ENCODE data around the gene ECHDC3. TPM values are rescaled to one million over a fixed set of nuclear protein-coding genes. Genes with fewer than 3 reads are reported as not detected.

Gene ECHDC3
- total RNA-seq, 4 donors from 2014 or later = 7.9 to 30.6 (median 19.7) TPM

DNA sequence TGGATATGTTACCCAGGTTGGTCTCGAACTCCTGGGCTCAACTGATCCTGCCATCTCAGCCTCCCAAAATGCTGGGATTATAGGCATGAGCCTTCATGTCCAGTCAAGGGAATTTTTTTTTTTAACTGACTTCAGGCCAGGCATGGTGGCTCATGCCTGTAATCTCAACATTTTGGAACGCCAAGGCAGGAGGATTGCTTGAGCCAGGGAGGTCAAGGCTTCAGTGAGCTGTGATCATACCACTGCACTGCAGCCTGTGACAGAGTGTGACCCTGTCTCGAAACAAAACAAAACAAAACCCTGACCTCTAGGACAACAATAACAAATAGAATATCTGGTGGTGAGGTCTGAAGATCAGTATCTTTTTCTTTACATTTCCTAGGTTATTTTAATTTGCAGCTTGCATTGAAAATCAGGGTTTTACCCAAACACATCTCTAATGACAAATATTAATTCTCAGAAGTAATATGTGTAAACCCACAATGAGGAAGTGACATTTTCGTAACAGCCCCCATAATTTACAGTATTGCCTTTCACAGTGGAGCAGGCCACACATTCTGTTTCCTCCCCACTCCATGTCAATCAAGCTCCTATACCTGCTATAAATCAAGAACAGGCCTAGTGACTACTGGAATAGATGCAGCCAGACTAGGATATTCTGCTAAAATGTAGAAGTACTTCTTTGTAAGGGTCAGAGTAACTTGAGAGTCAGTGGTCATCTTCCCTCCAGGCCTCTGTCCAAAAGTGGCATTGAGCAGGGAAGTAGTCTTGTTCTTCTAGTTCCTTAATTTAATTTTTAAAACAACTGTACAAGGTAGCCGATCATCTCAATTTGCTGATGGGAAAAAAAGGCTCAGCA, 43.3 kb upstream of the ECHDC3 start:
- intact Hi-C loops (cut with DNase I) = no loop called here
- no peaks in the 10 kb centered on the region for H3K4me1 ChIP-seq
- H3K9me3 ChIP-seq = no peaks in the 10 kb centered on the region
- WGBS = 73% methylated on average over 5 of the region's 5 CpGs
- TF ChIP-seq, protein P1, sequence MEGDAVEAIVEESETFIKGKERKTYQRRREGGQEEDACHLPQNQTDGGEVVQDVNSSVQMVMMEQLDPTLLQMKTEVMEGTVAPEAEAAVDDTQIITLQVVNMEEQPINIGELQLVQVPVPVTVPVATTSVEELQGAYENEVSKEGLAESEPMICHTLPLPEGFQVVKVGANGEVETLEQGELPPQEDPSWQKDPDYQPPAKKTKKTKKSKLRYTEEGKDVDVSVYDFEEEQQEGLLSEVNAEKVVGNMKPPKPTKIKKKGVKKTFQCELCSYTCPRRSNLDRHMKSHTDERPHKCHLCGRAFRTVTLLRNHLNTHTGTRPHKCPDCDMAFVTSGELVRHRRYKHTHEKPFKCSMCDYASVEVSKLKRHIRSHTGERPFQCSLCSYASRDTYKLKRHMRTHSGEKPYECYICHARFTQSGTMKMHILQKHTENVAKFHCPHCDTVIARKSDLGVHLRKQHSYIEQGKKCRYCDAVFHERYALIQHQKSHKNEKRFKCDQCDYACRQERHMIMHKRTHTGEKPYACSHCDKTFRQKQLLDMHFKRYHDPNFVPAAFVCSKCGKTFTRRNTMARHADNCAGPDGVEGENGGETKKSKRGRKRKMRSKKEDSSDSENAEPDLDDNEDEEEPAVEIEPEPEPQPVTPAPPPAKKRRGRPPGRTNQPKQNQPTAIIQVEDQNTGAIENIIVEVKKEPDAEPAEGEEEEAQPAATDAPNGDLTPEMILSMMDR (IDR thresholded peaks at IDR 0.05) = no peak
- TF ChIP-seq POLR2A (IDR thresholded peaks at IDR 0.05; ENCODE audit: low read depth) = no peak
- TF ChIP-seq EP300 (IDR thresholded peaks at IDR 0.05) = no peak
- TF ChIP-seq POLR2AphosphoS5 (IDR thresholded peaks at IDR 0.05) = no peak
- no peaks in the 10 kb centered on the region for H3K27me3 ChIP-seq
- no peaks in the 10 kb centered on the region for H3K36me3 ChIP-seq
- no peak for DNase-seq (ENCODE audit: extremely low spot score)
- H3K27ac ChIP-seq (replicated peaks in 1 of 4) = no peak overlapping the region
- H3K4me3 ChIP-seq = no peak overlapping the region

DNA sequence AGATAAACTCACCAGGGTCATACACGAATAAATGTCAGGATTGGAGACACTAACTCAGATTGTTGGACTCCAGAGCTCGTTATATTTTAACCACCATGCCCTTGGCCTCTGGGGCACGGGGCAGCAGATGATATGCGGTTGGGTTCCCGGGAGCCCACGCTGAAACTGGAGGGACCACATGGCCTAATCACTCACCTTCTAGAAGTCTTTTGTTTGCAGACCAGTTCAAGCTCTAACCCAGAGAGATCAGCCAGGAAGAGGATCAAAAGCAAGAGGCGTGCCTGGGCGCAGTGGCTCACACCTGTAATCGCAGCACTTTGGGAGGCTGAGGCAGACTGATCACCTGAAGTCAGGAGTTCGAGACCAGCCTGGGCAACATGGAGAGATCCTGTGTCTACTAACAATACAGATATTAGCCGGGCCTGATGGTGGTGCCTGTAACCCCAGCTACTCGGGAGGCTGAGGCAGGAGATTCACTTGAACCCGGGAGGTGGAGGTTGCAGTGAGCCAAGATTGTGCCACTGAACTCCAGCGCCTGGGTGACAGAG, 42.6 kb upstream of the ECHDC3 start:
- WGBS = 75% methylated on average over 14 of the region's 14 CpGs
- DNase-seq (ENCODE audit: extremely low spot score) = no peak
- H3K27ac ChIP-seq (replicated peaks in 1 of 4) = no peak overlapping the region

DNA sequence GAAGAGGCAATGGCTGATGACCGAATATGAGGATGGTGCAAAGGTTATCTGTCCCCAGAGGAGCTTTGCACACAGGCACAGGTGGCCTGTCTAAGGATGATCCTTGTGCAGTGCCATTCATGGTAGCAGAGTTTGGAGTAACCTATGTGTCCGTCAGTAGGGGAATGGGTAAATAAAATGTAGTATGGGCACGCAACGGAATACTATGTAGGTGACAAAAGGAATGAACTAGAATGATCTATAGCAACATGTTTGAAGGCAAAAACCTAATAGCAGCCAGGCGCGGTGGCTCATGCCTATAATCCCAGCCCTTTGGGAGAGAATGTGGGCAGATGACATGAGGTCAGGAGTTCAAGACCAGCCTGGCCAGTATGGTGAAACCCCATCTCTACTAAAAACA, 41.6 kb upstream of the ECHDC3 start:
- Histone ChIP-seq H3K4me3 (no peak overlapping the region), H3K27me3 (no peaks in the 10 kb centered on the region), H3K27ac (replicated peaks in 1 of 4) (no peak overlapping the region), H3K36me3 (no peaks in the 10 kb centered on the region), H3K9me3 (no peaks in the 10 kb centered on the region), H3K4me1 (no peaks in the 10 kb centered on the region)
- intact Hi-C loops (cut with DNase I) = no loop called here
- DNase-seq (ENCODE audit: extremely low spot score) = no peak
- 96% methylated on average over 6 of the region's 6 CpGs for WGBS
- no peak for TF ChIP-seq EP300 (IDR thresholded peaks at IDR 0.05)
- no peak for TF ChIP-seq POLR2AphosphoS5 (IDR thresholded peaks at IDR 0.05)
- no peak for TF ChIP-seq POLR2A (IDR thresholded peaks at IDR 0.05; ENCODE audit: low read depth)
- TF ChIP-seq, protein P1 (IDR thresholded peaks at IDR 0.05) = no peak

More for the DNA sequence above, 42.6 kb upstream of the ECHDC3 start:
- Histone ChIP-seq H3K4me1 (no peaks in the 10 kb centered on the region), H3K4me3 (no peak overlapping the region), H3K9me3 (no peaks in the 10 kb centered on the region), H3K27me3 (no peaks in the 10 kb centered on the region), H3K36me3 (no peaks in the 10 kb centered on the region)
- TF ChIP-seq POLR2AphosphoS5 (IDR thresholded peaks at IDR 0.05) (no peak), POLR2A (IDR thresholded peaks at IDR 0.05; ENCODE audit: low read depth) (no peak), EP300 (IDR thresholded peaks at IDR 0.05) (no peak)
- TF ChIP-seq, protein P1 (IDR thresholded peaks at IDR 0.05) = no peak
- intact Hi-C loops (cut with DNase I) = no loop called here

DNA sequence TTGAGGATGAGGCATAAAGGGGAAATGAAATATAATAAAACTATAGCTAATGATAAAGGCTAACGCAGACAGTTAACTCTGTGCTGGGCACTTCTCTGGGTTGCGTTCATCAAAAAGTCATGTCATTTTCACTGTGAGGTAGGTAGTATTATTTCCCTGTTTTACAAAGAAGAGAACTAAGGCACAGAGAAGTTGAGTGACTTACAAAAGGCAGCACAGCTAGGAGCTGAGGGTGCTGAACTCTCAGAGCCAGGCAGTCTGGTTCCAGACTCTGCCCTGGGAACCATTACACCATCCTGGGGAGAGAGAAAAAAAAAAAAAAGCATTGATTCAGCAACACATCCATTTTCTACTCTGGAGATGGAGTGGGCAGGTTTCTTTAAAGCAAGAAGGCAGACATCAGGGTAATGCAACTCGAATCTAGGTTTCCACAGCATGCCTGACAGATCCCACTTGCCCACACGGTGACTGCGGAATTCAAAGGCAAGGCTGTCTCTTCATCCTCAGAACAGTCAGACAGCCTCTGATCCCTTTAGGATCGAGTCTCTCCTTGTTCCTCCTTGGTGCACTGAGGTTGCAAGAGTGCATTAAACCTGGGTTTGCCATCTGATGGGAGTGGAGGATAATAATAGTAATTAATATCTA, 40.6 kb upstream of the ECHDC3 start:
- Histone ChIP-seq H3K4me1 (no peaks in the 10 kb centered on the region), H3K36me3 (no peaks in the 10 kb centered on the region), H3K27me3 (no peaks in the 10 kb centered on the region), H3K9me3 (no peaks in the 10 kb centered on the region), H3K4me3 (no peak overlapping the region), H3K27ac (replicated peaks in 1 of 4) (no peak overlapping the region)
- DNase-seq (ENCODE audit: extremely low spot score) = no peak
- no peak for TF ChIP-seq POLR2AphosphoS5 (IDR thresholded peaks at IDR 0.05)
- TF ChIP-seq POLR2A (IDR thresholded peaks at IDR 0.05; ENCODE audit: low read depth) = no peak
- TF ChIP-seq EP300 (IDR thresholded peaks at IDR 0.05) = no peak
- TF ChIP-seq, protein P1 (IDR thresholded peaks at IDR 0.05) = no peak
- intact Hi-C loops (cut with DNase I) = no loop called here
- 88% methylated on average over 6 of the region's 6 CpGs for WGBS

Measured in esophagus muscularis mucosa (tissue), 4 donors.